ENCODE results near the gene ADCY3.
A peak's percentile ranks its signal among the peaks of the same experiment; 100 is the strongest.

Gene ADCY3

DNA sequence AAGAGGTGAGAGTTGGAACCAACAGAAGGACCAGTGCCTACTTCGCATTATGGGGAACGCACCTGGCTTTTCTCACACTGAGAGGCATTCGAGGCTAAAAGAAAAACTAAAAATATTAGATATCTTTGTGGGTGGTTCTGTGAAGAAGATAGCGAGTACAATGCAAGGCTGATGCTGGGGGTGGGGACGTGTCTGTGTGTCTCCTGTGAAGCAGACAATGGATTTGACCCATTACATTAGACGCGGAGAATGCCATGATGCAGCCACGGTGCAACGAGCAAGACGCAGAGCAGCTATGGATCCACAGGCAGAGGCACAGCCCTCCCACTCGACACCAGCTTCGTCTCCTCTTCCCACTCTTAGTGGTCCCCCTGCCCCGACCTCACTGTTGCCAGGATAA is 61.0 kb downstream of the ADCY3 start:
- TF ChIP-seq Cebpa-rat (IDR thresholded peaks at IDR 0.05) = no peak
- H3K4me3 ChIP-seq = no peak overlapping the region
- no peaks in the 10 kb centered on the region for H3K27me3 ChIP-seq

DNA sequence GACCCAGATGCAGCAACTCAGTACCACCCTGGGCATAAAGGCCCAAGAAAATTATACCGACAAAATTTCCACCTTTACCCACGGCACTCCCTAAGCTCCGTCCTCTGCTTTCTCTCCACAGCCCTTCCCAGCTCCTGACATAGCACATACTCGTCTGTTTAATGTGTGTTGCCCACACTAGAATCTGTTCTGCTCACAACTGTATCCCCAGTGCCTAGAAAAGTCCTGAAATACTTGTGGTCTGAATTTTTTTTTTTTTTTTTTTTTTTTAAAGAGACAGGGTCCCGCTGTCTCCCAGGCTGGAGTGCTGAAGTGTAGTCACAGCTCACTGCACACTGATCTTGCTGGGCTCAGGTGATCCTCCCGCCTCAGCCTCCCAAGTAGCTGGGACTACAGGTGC is 62.3 kb downstream of the ADCY3 start:
- Histone ChIP-seq H3K27ac (no peak overlapping the region), H3K9me3 (no peaks in the 10 kb centered on the region), H3K4me2 (0 out of 2 replicates have a peak overlapping the region, but pooled peaks have one; percentile 65), H3K4me1 (peaks cover 26% of the 10 kb centered on the region), H3K4me3 (no peak overlapping the region), H4K20me1 (peaks cover 8% of the 10 kb centered on the region; the same call in 1 of the 2 replicates), H3K9ac (no peak overlapping the region), H3K27me3 (no peaks in the 10 kb centered on the region), H3K36me3 (peaks cover 58% of the 10 kb centered on the region)
- TF ChIP-seq Cebpa-rat (IDR thresholded peaks at IDR 0.05) = no peak

More for the DNA sequence above, 61.0 kb downstream of the ADCY3 start:
- Histone ChIP-seq H3K9ac (no peak overlapping the region), H4K20me1 (peaks cover 13% of the 10 kb centered on the region; the same call in 1 of the 2 replicates), H3K36me3 (peaks cover 54% of the 10 kb centered on the region), H3K4me2 (no peak overlapping the region), H3K27ac (no peak overlapping the region), H3K9me3 (no peaks in the 10 kb centered on the region), H3K4me1 (peaks cover 26% of the 10 kb centered on the region)

DNA sequence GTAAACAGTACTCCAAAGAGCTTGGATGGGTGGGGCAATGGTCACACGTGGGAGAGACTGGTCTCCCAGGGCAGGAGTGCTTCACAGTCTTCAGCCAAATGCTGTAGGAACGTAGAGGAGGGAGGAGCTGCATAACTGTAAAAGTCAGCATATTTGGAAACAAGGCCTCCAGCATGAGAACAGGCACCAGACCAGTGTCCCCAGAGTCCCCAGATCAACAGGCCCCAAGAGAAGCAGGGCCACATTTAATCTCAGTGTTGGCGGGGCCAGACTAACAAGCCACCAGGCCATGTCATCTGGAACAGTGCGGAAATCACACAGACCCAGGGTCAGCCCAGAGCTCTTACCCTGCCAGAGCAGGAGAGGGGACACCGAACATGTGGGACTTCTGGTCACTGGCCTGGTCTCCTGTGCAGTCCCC is 63.2 kb downstream of the ADCY3 start:
- H3K9me3 ChIP-seq = peaks cover 4% of the 10 kb centered on the region; the same call in 1 of the 2 replicates
- no peak overlapping the region for H3K4me3 ChIP-seq
- no peaks in the 10 kb centered on the region for H3K27me3 ChIP-seq
- peaks cover 8% of the 10 kb centered on the region; the same call in 1 of the 2 replicates for H4K20me1 ChIP-seq
- no peak overlapping the region for H3K9ac ChIP-seq
- peak overlapping the region; percentile 38; the same call in 1 of the 2 replicates for H3K27ac ChIP-seq
- peak overlapping the region; percentile 65 for H3K4me2 ChIP-seq
- TF ChIP-seq Cebpa-rat (IDR thresholded peaks at IDR 0.05) = no peak
- H3K4me1 ChIP-seq = peaks cover 26% of the 10 kb centered on the region
- H3K36me3 ChIP-seq = peaks cover 67% of the 10 kb centered on the region

DNA sequence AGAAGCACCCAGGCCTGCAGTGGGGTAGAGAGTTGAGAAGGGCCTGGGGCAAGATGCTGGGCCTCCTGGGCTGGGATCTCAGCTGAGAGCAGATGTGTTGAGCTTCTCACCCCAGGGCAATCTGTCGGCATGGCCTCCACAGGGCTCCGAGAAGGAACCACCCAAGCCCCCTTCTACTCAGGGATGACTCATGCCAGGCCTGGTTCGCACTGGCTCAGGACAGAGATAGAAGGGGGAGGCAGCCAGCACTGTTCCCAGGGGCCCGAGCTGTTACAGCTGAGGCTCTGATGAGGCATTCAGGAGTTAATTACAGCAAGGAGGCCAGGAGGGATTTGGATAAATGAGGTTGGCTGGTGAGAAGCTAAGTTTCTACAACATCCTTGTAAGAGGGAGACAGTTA is 64.3 kb downstream of the ADCY3 start:
- Histone ChIP-seq H3K4me2 (peak overlapping the region; percentile 65), H3K4me3 (no peak overlapping the region), H4K20me1 (peaks cover 7% of the 10 kb centered on the region; the same call in 1 of the 2 replicates), H3K27ac (peak overlapping the region; percentile 14; the same call in 1 of the 2 replicates), H3K9ac (no peak overlapping the region), H3K36me3 (peaks cover 67% of the 10 kb centered on the region), H3K4me1 (peaks cover 26% of the 10 kb centered on the region), H3K9me3 (peaks cover 9% of the 10 kb centered on the region; the same call in 1 of the 2 replicates), H3K27me3 (no peaks in the 10 kb centered on the region)
- TF ChIP-seq Cebpa-rat (IDR thresholded peaks at IDR 0.05) = no peak

DNA sequence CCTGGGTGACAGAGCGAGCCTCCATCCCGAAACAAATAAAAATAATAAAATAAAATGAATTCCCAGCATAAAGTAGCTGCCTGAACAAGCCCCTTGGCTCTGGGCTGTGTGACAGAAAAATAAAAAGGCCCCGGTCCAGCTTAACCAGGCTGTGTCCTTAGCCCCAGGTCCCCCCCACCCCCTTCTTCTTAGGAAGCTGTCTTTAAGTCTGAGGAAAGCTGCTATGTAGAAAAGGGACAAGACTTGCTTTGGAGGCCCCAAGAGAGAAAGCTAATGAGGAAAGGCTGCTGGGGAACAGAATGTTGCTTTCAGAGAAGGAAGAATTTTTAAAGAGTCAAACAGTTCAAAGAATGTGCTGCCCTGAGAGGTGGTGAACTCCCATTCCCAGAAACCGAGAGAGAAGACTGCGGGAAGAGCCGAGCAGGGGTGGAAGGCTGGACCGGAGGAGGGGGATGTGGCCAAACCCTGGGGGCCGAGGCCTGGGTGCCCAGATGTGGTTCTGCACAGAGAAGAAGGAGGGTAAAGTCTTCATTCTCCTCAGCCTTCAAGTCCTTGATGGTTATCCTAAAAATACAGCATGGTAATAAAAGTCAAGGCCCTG is 64.9 kb downstream of the ADCY3 start:
- Histone ChIP-seq H3K27me3 (no peaks in the 10 kb centered on the region), H3K27ac (no peak overlapping the region), H3K9me3 (peaks cover 14% of the 10 kb centered on the region), H3K36me3 (peaks cover 66% of the 10 kb centered on the region), H3K4me3 (no peak overlapping the region), H4K20me1 (peaks cover under 1% of the 10 kb centered on the region; the same call in 1 of the 2 replicates), H3K4me1 (peaks cover 26% of the 10 kb centered on the region), H3K4me2 (peak overlapping the region; percentile 65), H3K9ac (no peak overlapping the region)
- no peak for TF ChIP-seq Cebpa-rat (IDR thresholded peaks at IDR 0.05)

DNA sequence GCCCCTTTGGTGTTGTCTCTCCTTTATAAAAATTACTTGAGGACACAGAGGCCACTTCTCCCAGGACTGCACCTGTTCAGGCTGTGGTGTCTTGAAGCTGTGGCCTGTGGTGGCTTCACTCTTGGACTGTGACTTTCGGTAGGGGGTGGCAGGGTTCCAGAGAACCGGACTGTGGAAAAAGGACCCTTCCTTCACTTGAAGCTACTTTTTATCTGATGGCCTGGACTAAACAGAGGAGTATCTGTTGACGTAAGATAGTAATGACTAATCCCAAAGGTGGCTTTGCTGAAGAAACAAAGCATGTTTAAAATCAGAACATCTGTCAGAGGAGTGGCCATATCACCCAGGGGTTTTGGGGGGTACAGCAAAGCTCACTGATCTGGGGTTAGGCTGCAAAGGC is 66.0 kb downstream of the ADCY3 start:
- H3K9me3 ChIP-seq = peaks cover 25% of the 10 kb centered on the region
- no peaks in the 10 kb centered on the region for H3K27me3 ChIP-seq
- H3K4me1 ChIP-seq = peaks cover 26% of the 10 kb centered on the region
- H3K4me3 ChIP-seq = no peak overlapping the region
- H3K27ac ChIP-seq = no peak overlapping the region
- H4K20me1 ChIP-seq = no peaks in the 10 kb centered on the region
- no peak overlapping the region for H3K9ac ChIP-seq
- H3K36me3 ChIP-seq = peaks cover 64% of the 10 kb centered on the region
- no peak for TF ChIP-seq Cebpa-rat (IDR thresholded peaks at IDR 0.05)
- no peak overlapping the region for H3K4me2 ChIP-seq

DNA sequence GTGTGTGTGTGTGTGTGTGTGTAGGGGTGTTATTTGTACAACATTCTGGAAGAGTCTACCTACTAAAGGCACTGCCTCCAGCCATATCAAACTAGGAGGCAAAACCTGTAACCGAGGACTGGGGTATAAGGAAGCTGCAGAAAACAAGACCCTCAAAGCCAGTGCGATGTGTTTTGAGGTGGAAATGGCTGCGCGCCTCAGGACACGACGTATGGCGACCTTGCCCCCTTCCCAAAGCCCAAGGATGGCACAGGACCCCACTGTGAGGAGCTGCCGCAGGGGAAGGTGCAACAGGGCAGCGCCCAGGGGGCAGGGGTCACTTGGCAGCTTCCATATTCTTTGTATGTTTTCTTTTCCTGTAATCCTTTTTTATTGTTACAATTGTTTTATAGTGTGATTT is 67.0 kb downstream of the ADCY3 start:
- TF ChIP-seq Cebpa-rat (IDR thresholded peaks at IDR 0.05) = no peak
- Histone ChIP-seq H3K4me1 (peaks cover 26% of the 10 kb centered on the region), H3K4me3 (no peak overlapping the region), H3K27ac (no peak overlapping the region), H3K36me3 (peaks cover 61% of the 10 kb centered on the region), H3K9ac (no peak overlapping the region), H3K27me3 (no peaks in the 10 kb centered on the region), H3K4me2 (no peak overlapping the region), H4K20me1 (no peaks in the 10 kb centered on the region), H3K9me3 (peaks cover 34% of the 10 kb centered on the region)

DNA sequence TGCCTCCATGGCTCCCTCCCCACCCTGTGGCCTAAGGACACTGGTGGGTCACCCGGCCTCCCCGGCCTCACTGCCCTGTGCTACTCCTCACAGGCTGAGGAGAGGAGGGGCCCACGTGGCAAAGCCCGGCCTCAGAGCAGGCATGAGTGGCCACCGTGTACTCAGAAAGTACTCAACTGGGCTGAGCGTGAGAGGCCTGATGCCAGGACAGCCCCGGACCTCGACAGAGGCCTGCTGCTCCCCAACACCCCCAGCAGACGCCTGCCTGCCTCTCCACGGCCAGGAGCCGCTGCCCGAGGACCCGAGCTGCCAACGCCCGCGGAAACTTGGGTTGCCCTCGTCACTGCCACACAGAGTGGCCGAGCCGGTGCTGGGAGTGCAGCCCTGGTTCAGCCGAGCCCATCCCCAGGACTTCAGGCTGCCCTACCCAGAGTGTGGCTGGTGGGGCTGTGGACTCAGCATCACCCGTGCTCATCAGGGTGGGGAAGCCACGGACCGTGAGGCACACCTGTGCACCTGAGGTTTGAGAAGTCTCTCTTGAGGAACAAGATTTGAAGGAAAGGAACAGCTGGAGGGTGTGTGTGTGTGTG is 67.5 kb downstream of the ADCY3 start:
- H3K4me1 ChIP-seq = peaks cover 24% of the 10 kb centered on the region
- H4K20me1 ChIP-seq = no peaks in the 10 kb centered on the region
- no peak overlapping the region for H3K4me3 ChIP-seq
- H3K27me3 ChIP-seq = no peaks in the 10 kb centered on the region
- peaks cover 64% of the 10 kb centered on the region for H3K36me3 ChIP-seq
- no peak overlapping the region for H3K4me2 ChIP-seq
- H3K9ac ChIP-seq = no peak overlapping the region
- H3K27ac ChIP-seq = no peak overlapping the region
- TF ChIP-seq Cebpa-rat (IDR thresholded peaks at IDR 0.05) = no peak
- peaks cover 39% of the 10 kb centered on the region for H3K9me3 ChIP-seq

GRCh38 chr2:24852026-24852425 is 68.0 kb downstream of the ADCY3 start:
- no peaks in the 10 kb centered on the region for H4K20me1 ChIP-seq
- H3K27me3 ChIP-seq = no peaks in the 10 kb centered on the region
- H3K4me1 ChIP-seq = peaks cover 19% of the 10 kb centered on the region
- H3K4me3 ChIP-seq = no peak overlapping the region
- H3K27ac ChIP-seq = no peak overlapping the region
- peaks cover 67% of the 10 kb centered on the region for H3K36me3 ChIP-seq
- TF ChIP-seq Cebpa-rat (IDR thresholded peaks at IDR 0.05) = no peak
- no peak overlapping the region for H3K4me2 ChIP-seq
- H3K9ac ChIP-seq = no peak overlapping the region
- H3K9me3 ChIP-seq = peaks cover 44% of the 10 kb centered on the region

DNA sequence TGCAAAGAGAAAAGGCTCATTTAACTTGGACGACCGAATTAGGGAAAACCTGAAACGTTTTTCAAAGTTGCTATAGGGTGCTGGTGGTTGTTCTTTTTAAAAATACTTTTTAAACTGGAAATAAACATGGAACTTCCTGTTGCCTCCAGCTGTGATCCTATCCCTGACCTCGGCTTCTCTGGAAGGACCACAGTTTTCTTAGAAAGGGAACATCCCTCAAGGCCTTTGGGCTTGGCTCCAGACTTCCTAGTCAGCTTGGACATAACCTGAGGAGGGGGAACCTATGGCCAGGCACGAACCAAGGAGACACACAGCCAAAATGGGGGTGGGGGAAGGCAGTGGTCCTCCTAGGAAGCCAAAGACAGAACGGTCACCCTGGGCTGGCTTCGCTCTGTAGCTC is 69.1 kb downstream of the ADCY3 start:
- TF ChIP-seq Cebpa-rat (IDR thresholded peaks at IDR 0.05) = no peak
- H3K36me3 ChIP-seq = peaks cover 71% of the 10 kb centered on the region

More for the DNA sequence above, 69.1 kb downstream of the ADCY3 start:
- no peaks in the 10 kb centered on the region for H4K20me1 ChIP-seq
- no peak overlapping the region for H3K9ac ChIP-seq
- no peak overlapping the region for H3K4me3 ChIP-seq
- no peaks in the 10 kb centered on the region for H3K27me3 ChIP-seq
- H3K4me1 ChIP-seq = peaks cover 8% of the 10 kb centered on the region
- H3K9me3 ChIP-seq = peaks cover 55% of the 10 kb centered on the region
- H3K27ac ChIP-seq = no peak overlapping the region
- no peak overlapping the region for H3K4me2 ChIP-seq

All from BLaER1 (cell line).